MM.1S (cell line): ENCODE measurements around the gene KCNK16.

Experiments used
- DNase-seq: peaks from one replicate; pipeline ENCODE4 v3.0.0-alpha.2; 2015
- H2AFZ ChIP-seq: fragments of 300-600 bp; sonication (generic); 2 replicates; pipeline ENCODE4 v1.6.0; 2016; ENCODE audit warnings: antibody characterized with exemption, low read length
- H3F3A ChIP-seq: fragments of 300-600 bp; sonication (generic); 2 replicates; pipeline ENCODE4 v1.6.1; 2016; ENCODE audit warnings: mild to moderate bottlenecking, antibody characterized with exemption, low read length, moderate library complexity, mixed read lengths; ENCODE audit not compliant: insufficient read depth
- H3K27ac ChIP-seq: fragments of 300-600 bp; sonication (generic); 2 replicates; pipeline ENCODE4 v1.5.1; 2016; ENCODE audit warnings: mild to moderate bottlenecking, low read length
- H3K27me3 ChIP-seq: fragments of 300-600 bp; sonication (generic); replicated peaks from 2 replicates; pipeline ENCODE4 v1.6.0; 2016; ENCODE audit warnings: low read length; ENCODE audit not compliant: insufficient read depth
- H3K36me3 ChIP-seq: fragments of 300-600 bp; sonication (generic); replicated peaks from 2 replicates; pipeline ENCODE4 v1.6.1; 2016; ENCODE audit warnings: mild to moderate bottlenecking, low read length, mixed read lengths; ENCODE audit not compliant: insufficient read depth
- H3K4me1 ChIP-seq: fragments of 300-600 bp; sonication (generic); 2 replicates; pipeline ENCODE4 v1.6.1; 2016; ENCODE audit warnings: low read length, mixed read lengths
- H3K4me2 ChIP-seq: fragments of 300-600 bp; sonication (generic); 2 replicates; pipeline ENCODE4 v1.6.0; 2016; ENCODE audit warnings: low read depth, low read length
- H3K4me3 ChIP-seq: fragments of 300-600 bp; sonication (generic); 2 replicates; pipeline ENCODE4 v1.5.1; 2016; ENCODE audit warnings: low read length, mixed read lengths
- H3K79me2 ChIP-seq: fragments of 300-600 bp; sonication (generic); 2 replicates; pipeline ENCODE4 v1.6.1; 2016; ENCODE audit warnings: mixed run types, low read length, mixed read lengths
- H3K9ac ChIP-seq: fragments of 300-600 bp; sonication (generic); 2 replicates; pipeline ENCODE4 v1.6.1; 2016; ENCODE audit warnings: low read length, mixed read lengths
- H3K9me2 ChIP-seq: fragments of 300-600 bp; sonication (generic); replicated peaks from 2 replicates; pipeline ENCODE4 v1.6.1; 2016; ENCODE audit warnings: mild to moderate bottlenecking, low read length, mixed read lengths; ENCODE audit not compliant: insufficient read depth
- H3K9me3 ChIP-seq: fragments of 300-600 bp; sonication (generic); replicated peaks from 2 replicates; pipeline ENCODE4 v1.6.1; 2016; ENCODE audit warnings: mild to moderate bottlenecking, low read length, mixed read lengths; ENCODE audit not compliant: insufficient read depth
- H4K20me1 ChIP-seq: fragments of 300-600 bp; sonication (generic); 2 replicates; pipeline ENCODE4 v1.6.1; 2016; ENCODE audit warnings: mild to moderate bottlenecking, low read length, moderate library complexity, mixed read lengths; ENCODE audit not compliant: insufficient read depth
- CTCF ChIP-seq: fragments of 300-600 bp; sonication (generic); IDR thresholded peaks from 2 replicates; pipeline ENCODE4 v1.5.1; 2016; ENCODE audit warnings: antibody characterized with exemption, low read length, mixed read lengths
- EZH2 ChIP-seq: fragments of 300-600 bp; sonication (generic); optimal IDR thresholded peaks from 2 replicates; pipeline ENCODE3; 2017; ENCODE audit warnings: low read depth, mild to moderate bottlenecking, antibody characterized with exemption, low read length, mixed read lengths
- EZH2phosphoT487 ChIP-seq: fragments of 300-600 bp; sonication (generic); IDR thresholded peaks from 2 replicates; pipeline ENCODE4 v1.6.1; 2018; ENCODE audit warnings: antibody characterized with exemption, low read length

Gene KCNK16

GRCh38 chr6:39363280-39363679, 40.8 kb upstream of the KCNK16 start:
- Histone ChIP-seq H3K36me3 (no peaks in the 10 kb centered on the region), H3F3A (no peaks in the 10 kb centered on the region), H3K79me2 (no peaks in the 10 kb centered on the region), H3K4me3 (no peak overlapping the region), H3K9me3 (no peaks in the 10 kb centered on the region), H3K4me2 (no peak overlapping the region), H3K27me3 (no peaks in the 10 kb centered on the region), H3K9me2 (no peaks in the 10 kb centered on the region), H4K20me1 (no peaks in the 10 kb centered on the region), H3K9ac (no peak overlapping the region), H3K27ac (no peak overlapping the region), H2AFZ (no peak overlapping the region), H3K4me1 (0 out of 2 replicates have a peak, but pooled peaks cover 4% of the 10 kb centered on the region)
- no peak for DNase-seq
- TF ChIP-seq EZH2: no peak
- TF ChIP-seq CTCF: no peak
- TF ChIP-seq EZH2phosphoT487: no peak

- peak overlapping the region; percentile 61; the same call in 1 of the 2 replicates for H3K4me2 ChIP-seq
- peak overlapping the region; percentile 68 for H2AFZ ChIP-seq
- 0 out of 2 replicates have a peak, but pooled peaks cover 5% of the 10 kb centered on the region for H3K4me1 ChIP-seq
These were observed 40.0 kb upstream of the KCNK16 start for GRCh38 chr6:39362487-39362865.

GRCh38 chr6:39361657-39362486, 39.4 kb upstream of the KCNK16 start:
- Histone ChIP-seq H3K4me1 (0 out of 2 replicates have a peak, but pooled peaks cover 5% of the 10 kb centered on the region), H3F3A (no peaks in the 10 kb centered on the region), H3K36me3 (no peaks in the 10 kb centered on the region), H3K9me2 (no peaks in the 10 kb centered on the region), H4K20me1 (no peaks in the 10 kb centered on the region), H3K4me3 (peak overlapping the region; percentile 28; the same call in 1 of the 2 replicates), H3K79me2 (no peaks in the 10 kb centered on the region), H3K9me3 (no peaks in the 10 kb centered on the region), H2AFZ (peak overlapping the region; percentile 68), H3K9ac (no peak overlapping the region), H3K27me3 (no peaks in the 10 kb centered on the region), H3K27ac (no peak overlapping the region), H3K4me2 (peak overlapping the region; percentile 61)
- peak; percentile 69 for DNase-seq
- TF ChIP-seq EZH2 (no peak), CTCF (peak; percentile 74)

More at GRCh38 chr6:39362487-39362865, 40.0 kb upstream of the KCNK16 start:
- Histone ChIP-seq H3K9ac (no peak overlapping the region), H3K4me3 (no peak overlapping the region), H3K27ac (no peak overlapping the region), H3K36me3 (no peaks in the 10 kb centered on the region), H4K20me1 (no peaks in the 10 kb centered on the region), H3K27me3 (no peaks in the 10 kb centered on the region), H3K9me2 (no peaks in the 10 kb centered on the region), H3F3A (no peaks in the 10 kb centered on the region), H3K9me3 (no peaks in the 10 kb centered on the region), H3K79me2 (no peaks in the 10 kb centered on the region)
- peak; percentile 11 for DNase-seq
- TF ChIP-seq CTCF: no peak
- no peak for TF ChIP-seq EZH2
- TF ChIP-seq EZH2phosphoT487: no peak
